NCI-H510A (cell line): Measurements from ENCODE around the gene DYNLL1.
"Not testable (repeated sequence)": the region's sequence is repeated elsewhere in the genome, so short reads cannot be mapped to it uniquely, and the experiment has no call there.

Experiments used
- DNase-seq: peaks from one replicate; lab custom pipeline; 2025; lab: John Stamatoyannopoulos, UW

The DYNLL1 gene

DNA sequence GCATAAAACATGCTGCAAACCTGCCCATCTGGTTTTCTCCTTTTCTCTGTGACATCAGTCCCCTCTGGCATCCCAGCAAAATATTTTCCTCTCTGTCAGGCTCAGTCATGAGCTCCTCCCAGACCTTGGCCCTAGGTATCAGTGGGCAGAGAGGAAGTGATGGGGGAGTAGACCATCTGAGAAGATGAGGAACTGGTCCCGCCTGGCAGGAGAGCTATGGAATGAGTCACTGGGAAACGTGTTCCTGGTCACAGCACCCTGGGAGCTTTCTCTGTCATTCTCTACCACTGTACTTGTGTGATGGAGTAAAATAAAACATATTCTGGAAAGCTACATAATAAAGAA, 21.3 kb upstream of the DYNLL1 start:
- no peak for DNase-seq

GRCh38 chr12:120475643-120476042, 20.3 kb upstream of the DYNLL1 start:
- no peak for DNase-seq

DNA sequence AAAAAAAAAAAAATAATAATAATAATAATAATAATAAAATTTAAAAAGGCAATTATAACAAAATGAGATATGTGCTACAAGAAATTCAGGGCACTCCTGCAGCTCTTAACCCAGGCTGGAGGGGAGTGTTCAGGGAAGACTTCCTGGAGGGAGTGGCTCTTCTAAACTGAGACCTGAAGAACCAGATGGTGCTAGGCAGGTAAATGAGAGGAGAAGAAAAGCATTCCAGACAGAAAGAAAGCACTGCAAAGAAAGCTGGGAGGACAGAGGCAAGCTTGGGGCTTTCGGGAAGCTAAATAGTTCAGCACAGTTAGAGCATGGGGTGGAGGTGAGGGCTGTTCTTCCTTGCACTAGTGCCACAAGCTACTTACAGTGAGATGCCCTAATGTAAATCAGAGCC, 16.5 kb upstream of the DYNLL1 start:
- no peak for DNase-seq

GRCh38 chr12:120480211-120480610, 15.7 kb upstream of the DYNLL1 start:
- DNase-seq: no peak

DNA sequence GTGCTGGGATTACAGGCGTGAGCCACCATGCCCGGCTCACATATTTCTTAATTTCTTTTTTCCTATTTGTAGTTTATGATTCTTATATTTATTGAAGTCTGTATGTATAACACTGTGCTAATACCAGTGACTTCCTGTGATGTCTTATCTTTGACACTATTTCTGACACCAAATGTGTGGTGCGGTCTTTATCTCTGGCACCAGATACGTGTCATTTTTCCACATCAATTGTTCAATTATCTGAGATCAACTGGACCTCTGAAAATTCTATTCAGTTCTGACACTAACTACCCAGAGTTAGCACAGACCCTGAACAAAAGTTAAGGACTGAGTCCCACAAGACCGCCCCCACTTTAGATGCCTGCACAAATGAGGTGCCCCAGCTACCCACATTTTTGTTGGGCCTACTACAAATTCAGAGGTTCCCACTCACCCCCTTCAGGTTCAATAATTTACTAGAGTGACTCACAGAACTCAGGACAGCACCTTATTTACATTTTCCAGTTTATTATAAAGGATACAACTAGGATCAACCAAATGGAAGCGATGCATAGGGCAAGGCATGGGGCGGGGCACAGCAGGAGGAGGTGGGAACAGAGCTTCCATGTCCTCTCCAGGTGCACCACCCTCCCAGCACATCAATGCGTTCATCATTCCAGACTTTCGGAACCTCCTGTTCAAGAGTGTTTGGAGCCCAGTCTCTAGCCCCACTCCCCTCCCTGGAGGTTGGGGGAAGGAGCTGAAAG, 14.7 kb upstream of the DYNLL1 start:
- DNase-seq: no peak

- DNase-seq: no peak
Observed at GRCh38 chr12:120483621-120484020, 12.3 kb upstream of the DYNLL1 start.

- no peak for DNase-seq
Observed at GRCh38 chr12:120485961-120486881, 9.7 kb upstream of the DYNLL1 start.

- DNase-seq: not testable (repeated sequence)
Observed at GRCh38 chr12:120487552-120487951, 8.4 kb upstream of the DYNLL1 start.

GRCh38 chr12:120488057-120488640, 7.8 kb upstream of the DYNLL1 start:
- DNase-seq: no peak

GRCh38 chr12:120489018-120489417, 6.9 kb upstream of the DYNLL1 start:
- DNase-seq: no peak

DNA sequence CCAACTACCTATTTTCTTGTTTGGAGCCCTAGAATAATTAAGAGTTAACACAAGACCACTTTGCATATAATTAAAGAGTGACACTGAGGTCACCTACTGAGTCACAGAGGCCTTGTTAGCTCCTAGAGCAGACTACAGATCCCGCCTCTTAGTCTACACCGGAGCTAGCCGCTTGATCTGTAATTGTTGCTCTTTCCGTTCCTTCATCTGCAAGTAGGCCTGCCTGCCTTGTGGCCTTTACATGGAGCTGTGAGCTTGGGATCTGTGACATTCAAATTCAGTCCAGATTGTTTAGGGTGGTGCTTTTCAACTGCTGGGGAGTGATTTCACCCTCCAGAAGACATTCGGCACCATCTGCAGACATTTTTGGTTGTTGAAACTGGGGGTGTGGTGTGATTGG, 5.6 kb upstream of the DYNLL1 start:
- DNase-seq: no peak

DNA sequence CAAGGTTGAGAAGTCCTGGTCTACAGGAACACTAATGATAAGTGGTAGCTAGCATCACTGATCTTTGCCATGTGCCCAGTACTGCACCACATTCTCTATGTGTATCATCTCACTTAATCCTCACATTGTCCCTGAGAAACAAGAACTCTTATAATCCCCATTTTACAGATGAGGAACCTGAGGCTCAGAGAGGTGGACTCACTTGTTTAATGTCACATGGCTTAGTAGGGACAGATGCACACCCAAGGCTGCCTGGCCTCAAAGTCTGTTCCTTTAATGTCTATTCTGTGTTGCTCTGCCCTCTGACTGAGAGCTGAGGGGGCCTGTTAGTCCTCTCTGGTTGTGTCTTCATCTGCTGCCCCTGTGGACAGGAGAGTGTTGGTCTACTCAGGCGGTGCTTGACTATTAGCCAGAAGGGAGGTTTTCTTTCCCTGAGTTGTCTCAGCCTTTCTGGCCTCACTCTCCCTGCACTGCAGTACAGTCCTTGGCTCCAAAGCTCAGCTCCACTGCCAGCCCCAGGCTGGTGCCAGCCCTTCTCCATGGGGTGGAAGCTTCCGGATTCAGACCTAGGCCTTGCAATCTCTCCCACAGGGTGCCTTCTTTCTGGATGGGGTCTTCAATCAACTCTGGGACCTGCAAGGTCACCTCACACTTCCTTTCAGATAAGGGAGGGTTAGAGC, 4.9 kb upstream of the DYNLL1 start:
- DNase-seq: no peak

GRCh38 chr12:120495186-120495730, 655 bp upstream of the DYNLL1 start:
- no peak for DNase-seq

DNA sequence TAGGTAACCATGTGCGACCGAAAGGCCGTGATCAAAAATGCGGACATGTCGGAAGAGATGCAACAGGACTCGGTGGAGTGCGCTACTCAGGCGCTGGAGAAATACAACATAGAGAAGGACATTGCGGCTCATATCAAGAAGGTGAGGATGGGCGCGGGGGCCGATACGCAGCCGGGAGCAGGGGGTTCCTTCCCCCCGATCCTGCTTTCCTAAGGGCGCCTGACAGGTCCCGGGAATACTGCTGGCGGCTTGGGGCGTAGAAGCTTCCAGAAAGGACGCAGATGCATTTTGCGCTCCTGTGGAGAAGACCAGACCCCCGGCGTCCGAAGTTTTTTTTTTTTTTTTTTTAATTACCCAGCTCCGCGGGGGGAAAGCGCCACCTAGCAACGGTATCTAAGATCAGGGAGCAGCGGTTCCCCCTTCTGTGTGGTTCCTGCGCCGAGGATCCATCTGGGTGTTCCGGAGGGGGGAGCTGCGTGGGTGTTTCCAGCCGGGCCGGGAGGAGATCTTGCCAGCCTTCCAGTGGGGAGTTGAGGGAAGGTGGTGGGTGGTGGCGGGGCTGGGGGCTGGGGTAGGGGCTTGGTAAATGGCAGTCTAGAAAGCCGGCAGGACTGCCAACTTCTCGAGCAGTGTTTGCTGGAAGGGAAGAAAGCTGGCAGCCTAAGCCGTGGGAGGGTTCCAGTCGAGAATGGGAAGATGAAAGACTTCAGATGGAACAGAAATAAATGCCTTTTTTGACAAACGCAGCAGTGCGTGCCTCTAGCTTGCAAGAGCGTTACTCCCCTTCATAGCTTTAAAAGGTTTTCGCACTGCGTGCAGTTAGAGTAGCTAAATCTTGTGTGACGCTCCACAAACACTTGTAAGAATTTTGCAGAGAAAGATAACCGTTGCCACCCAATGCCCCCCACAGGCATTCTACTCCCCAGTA, 764 bp downstream of the DYNLL1 start:
- DNase-seq: peak; percentile 25

- no peak for DNase-seq
Observed at GRCh38 chr12:120497524-120498150, 1.7 kb downstream of the DYNLL1 start.

DNA sequence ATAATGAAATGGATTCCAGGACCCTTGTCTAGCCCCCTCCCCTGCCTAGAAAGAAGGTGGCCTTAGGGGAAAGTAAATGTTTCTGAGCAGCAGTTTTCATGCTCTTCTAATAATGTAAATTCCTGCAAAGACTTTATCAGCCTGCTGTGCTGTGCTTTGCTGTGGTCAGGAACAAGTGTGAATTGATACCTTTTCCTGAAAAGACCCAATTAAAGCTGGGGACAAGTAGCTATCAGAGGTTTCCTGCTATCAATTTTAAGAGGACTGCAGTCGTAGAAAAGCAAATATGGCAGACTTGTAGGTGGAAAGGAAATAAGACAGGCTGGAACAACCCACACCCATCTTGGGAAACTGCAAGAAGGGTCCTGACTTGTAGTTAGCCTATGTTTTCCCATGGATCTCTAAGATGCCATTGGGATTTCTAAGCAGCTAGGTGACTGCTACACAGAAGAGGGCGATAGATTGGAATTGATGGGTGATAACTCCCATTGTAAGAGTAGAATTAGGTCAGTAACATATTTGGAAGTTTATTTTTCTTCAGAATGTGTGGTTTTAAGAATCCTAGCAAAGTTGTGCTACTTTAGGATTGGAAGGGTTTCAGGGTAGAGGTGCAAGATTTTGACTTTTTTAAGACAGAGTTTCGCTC, 3.1 kb downstream of the DYNLL1 start:
- no peak for DNase-seq

DNA sequence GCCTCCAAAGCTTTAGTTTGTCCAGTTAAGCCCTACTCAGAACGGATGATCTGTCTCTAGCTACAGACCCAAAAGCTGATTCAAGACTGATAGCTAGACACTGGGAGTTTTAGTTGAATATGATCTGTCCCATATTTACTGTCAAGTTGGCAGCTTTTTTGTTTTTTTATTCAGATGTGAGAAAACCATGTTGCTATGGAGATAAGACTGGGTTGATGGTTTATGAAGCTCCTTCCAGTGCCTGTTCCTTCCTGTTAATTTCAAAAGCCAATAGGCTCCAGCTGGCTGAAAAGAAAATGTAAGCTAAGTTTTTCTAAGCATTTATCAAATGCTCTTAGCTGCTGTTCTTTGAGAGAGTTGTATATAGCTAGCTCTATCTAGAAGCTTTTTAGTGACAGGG, 4.7 kb downstream of the DYNLL1 start:
- DNase-seq: no peak

DNA sequence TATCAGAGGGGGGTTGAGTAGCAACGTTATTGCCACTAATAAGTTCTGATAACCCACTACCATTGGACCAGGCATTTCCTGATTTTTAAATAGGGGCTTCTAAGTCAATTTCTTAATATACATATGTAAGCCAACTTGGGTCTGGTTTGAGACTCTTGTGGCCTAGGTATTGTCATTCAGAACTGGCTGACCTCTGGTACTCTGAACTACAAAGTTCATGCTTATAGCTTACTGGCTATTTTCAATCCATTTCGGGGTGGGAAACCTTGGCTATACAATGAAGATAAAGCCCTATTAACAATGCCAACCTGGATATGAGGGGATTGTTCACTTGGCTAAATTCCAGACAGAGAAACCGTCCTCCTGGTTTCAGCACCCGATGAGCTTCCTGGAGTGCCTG, 8.7 kb downstream of the DYNLL1 start:
- no peak for DNase-seq

- DNase-seq: no peak
Observed at GRCh38 chr12:120508537-120508936, 12.6 kb downstream of the DYNLL1 start.

GRCh38 chr12:120514002-120514401, 18.1 kb downstream of the DYNLL1 start:
- no peak for DNase-seq
